ENCODE measurements around the gene BSX.

BSX gene

GRCh38 chr11:122981388-122982264 is at the start of gene BSX:
BSX (minus strand) TSS chr11:122981834; CDS start chr11:122981671, 163 bp downstream.
- TF ChIP-seq, protein P1, sequence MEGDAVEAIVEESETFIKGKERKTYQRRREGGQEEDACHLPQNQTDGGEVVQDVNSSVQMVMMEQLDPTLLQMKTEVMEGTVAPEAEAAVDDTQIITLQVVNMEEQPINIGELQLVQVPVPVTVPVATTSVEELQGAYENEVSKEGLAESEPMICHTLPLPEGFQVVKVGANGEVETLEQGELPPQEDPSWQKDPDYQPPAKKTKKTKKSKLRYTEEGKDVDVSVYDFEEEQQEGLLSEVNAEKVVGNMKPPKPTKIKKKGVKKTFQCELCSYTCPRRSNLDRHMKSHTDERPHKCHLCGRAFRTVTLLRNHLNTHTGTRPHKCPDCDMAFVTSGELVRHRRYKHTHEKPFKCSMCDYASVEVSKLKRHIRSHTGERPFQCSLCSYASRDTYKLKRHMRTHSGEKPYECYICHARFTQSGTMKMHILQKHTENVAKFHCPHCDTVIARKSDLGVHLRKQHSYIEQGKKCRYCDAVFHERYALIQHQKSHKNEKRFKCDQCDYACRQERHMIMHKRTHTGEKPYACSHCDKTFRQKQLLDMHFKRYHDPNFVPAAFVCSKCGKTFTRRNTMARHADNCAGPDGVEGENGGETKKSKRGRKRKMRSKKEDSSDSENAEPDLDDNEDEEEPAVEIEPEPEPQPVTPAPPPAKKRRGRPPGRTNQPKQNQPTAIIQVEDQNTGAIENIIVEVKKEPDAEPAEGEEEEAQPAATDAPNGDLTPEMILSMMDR (IDR thresholded peaks at IDR 0.05; ENCODE audit: insufficient read depth, low read length, poor library complexity, severe bottlenecking): no peak
- peaks cover 3% of the 10 kb centered on the region; the same call in 1 of the 2 replicates for H3K27me3 ChIP-seq (replicated peaks; ENCODE audit: control insufficient read depth, insufficient read depth, low read length)
- no peak within 1 kb of the TSS for H3K4me3 ChIP-seq (replicated peaks; ENCODE audit: low read depth, low read length)
- DNase-seq (ENCODE audit: extremely low read depth, insufficient read length): peak; percentile 46
- H3K36me3 ChIP-seq (ENCODE audit: control insufficient read depth, insufficient read depth, low read length): no peaks in the 10 kb centered on the region

DNA sequence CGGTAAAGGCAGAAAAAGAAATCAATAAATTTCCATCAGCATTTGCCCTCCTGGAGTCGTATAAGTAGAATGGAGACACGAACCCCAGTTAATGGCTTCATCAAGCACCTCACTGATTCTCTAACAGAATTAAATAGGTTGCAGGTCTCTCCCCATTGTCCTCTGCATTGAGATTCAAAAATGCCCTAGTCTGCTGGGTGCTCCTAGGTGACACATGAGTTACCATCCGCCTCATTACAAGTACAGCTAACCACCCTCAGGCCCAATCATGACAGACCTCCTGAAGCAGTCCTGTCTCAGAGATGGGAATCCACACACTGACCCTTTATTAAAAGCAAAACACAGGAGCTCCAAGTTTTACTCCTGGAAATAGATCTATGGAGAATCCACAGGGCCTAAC is 48.9 kb upstream of the BSX start:
- Histone ChIP-seq H3K27me3 (replicated peaks; ENCODE audit: control insufficient read depth, insufficient read depth, low read length) (no peaks in the 10 kb centered on the region), H3K36me3 (ENCODE audit: control insufficient read depth, insufficient read depth, low read length) (no peaks in the 10 kb centered on the region), H3K4me3 (replicated peaks; ENCODE audit: low read depth, low read length) (no peak overlapping the region)
- DNase-seq (ENCODE audit: extremely low read depth, insufficient read length): no peak
- TF ChIP-seq, protein P1 (IDR thresholded peaks at IDR 0.05; ENCODE audit: insufficient read depth, low read length, poor library complexity, severe bottlenecking): no peak

GRCh38 chr11:123020968-123021367 is 39.3 kb upstream of the BSX start:
- no peak for DNase-seq (ENCODE audit: extremely low read depth, insufficient read length)
- H3K27me3 ChIP-seq (replicated peaks; ENCODE audit: control insufficient read depth, insufficient read depth, low read length): peaks cover 1% of the 10 kb centered on the region
- H3K4me3 ChIP-seq (replicated peaks; ENCODE audit: low read depth, low read length): no peak overlapping the region
- TF ChIP-seq, protein P1 (IDR thresholded peaks at IDR 0.05; ENCODE audit: insufficient read depth, low read length, poor library complexity, severe bottlenecking): peak; percentile 79
- H3K36me3 ChIP-seq (ENCODE audit: control insufficient read depth, insufficient read depth, low read length): no peaks in the 10 kb centered on the region

GRCh38 chr11:123018702-123019101 is 37.1 kb upstream of the BSX start:
- TF ChIP-seq, protein P1 (IDR thresholded peaks at IDR 0.05; ENCODE audit: insufficient read depth, low read length, poor library complexity, severe bottlenecking): no peak
- peaks cover 1% of the 10 kb centered on the region; the same call in 1 of the 2 replicates for H3K27me3 ChIP-seq (replicated peaks; ENCODE audit: control insufficient read depth, insufficient read depth, low read length)
- H3K4me3 ChIP-seq (replicated peaks; ENCODE audit: low read depth, low read length): no peak overlapping the region
- no peak for DNase-seq (ENCODE audit: extremely low read depth, insufficient read length)
- H3K36me3 ChIP-seq (ENCODE audit: control insufficient read depth, insufficient read depth, low read length): no peaks in the 10 kb centered on the region

GRCh38 chr11:123011510-123011909 is 29.9 kb upstream of the BSX start:
- Histone ChIP-seq H3K4me3 (replicated peaks; ENCODE audit: low read depth, low read length) (no peak overlapping the region), H3K27me3 (replicated peaks; ENCODE audit: control insufficient read depth, insufficient read depth, low read length) (no peaks in the 10 kb centered on the region; the same call in 1 of the 2 replicates), H3K36me3 (ENCODE audit: control insufficient read depth, insufficient read depth, low read length) (no peaks in the 10 kb centered on the region)
- no peak for DNase-seq (ENCODE audit: extremely low read depth, insufficient read length)
- TF ChIP-seq, protein P1 (IDR thresholded peaks at IDR 0.05; ENCODE audit: insufficient read depth, low read length, poor library complexity, severe bottlenecking): no peak
